CD4-positive, alpha-beta memory T cell (primary cell): Measurements from ENCODE around the gene NTHL1. TPM values are rescaled to one million over a fixed set of nuclear protein-coding genes. Genes with fewer than 3 reads are reported as not detected.

Source experiments
- CTCF ChIA-PET: fragments of 350-600 bp; sonication (Branson Sonifier 250); formaldehyde crosslinking; loops from one replicate; lab custom pipeline; 2021; ENCODE audit warnings: inconsistent platforms; ENCODE audit not compliant: partially characterized antibody; lab: Charles Lee
- POLR2A ChIA-PET: fragments of 350-600 bp; sonication (Branson Sonifier 250); formaldehyde crosslinking; loops from one replicate; lab custom pipeline; 2021; ENCODE audit not compliant: partially characterized antibody; lab: Charles Lee
- DNase-seq, 5 donors: peaks; one replicate each; pipeline versions ENCODE4 v3.0.0 to v3.0.0-alpha.2; 2020 to 2022; ENCODE audit warnings: mixed read lengths in 1 of 5
- H3K27ac ChIP-seq: one replicate; pipeline ENCODE4 v1.7.0; 2013; ENCODE audit warnings: low read depth, low read length
- H3K27me3 ChIP-seq: 2 replicates; pipeline ENCODE4 v1.7.0; 2013; ENCODE audit warnings: mild to moderate bottlenecking, low read length, moderate library complexity; ENCODE audit not compliant: insufficient read depth
- H3K36me3 ChIP-seq: 2 replicates; pipeline ENCODE4 v1.7.0; 2013; ENCODE audit warnings: mild to moderate bottlenecking, low read length, moderate library complexity; ENCODE audit not compliant: insufficient read depth
- H3K4me1 ChIP-seq: 2 replicates; pipeline ENCODE4 v1.7.0; 2013; ENCODE audit warnings: mild to moderate bottlenecking, low read length, moderate library complexity; ENCODE audit not compliant: insufficient read depth
- H3K4me3 ChIP-seq, 2 donors: one replicate each; pipeline ENCODE4 v1.7.0; 2013; ENCODE audit warnings: low read length in 2 of 2, mild to moderate bottlenecking in 1 of 2
- H3K9me3 ChIP-seq, 2 donors: one replicate each; pipeline ENCODE4 v1.7.0; 2013; ENCODE audit warnings: low read length in 2 of 2, control low read depth in 1 of 2; ENCODE audit not compliant: control insufficient read depth in 1 of 2
- H3K27ac Mint-ChIP-seq, 7 donors: one replicate each; pipeline ENCODE4 v1.8.0; 2020 to 2021; ENCODE audit warnings: mixed read lengths in 7 of 7, mild to moderate bottlenecking in 6 of 7, inconsistent platforms in 3 of 7, moderate library complexity in 3 of 7
- H3K27me3 Mint-ChIP-seq, 2 donors: one replicate each; pipeline ENCODE4 v1.8.0; 2020 to 2021; ENCODE audit warnings: mixed read lengths in 2 of 2
- H3K36me3 Mint-ChIP-seq, 2 donors: one replicate each; pipeline ENCODE4 v1.8.0; 2020 to 2021; ENCODE audit warnings: mixed read lengths in 2 of 2, inconsistent platforms in 1 of 2, mild to moderate bottlenecking in 1 of 2
- H3K4me1 Mint-ChIP-seq, 4 donors: one replicate each; pipeline ENCODE4 v1.8.0; 2020 to 2021; ENCODE audit warnings: mixed read lengths in 4 of 4, mild to moderate bottlenecking in 1 of 4
- H3K4me3 Mint-ChIP-seq, 8 donors: one replicate each; pipeline ENCODE4 v1.8.0; 2020 to 2021; ENCODE audit warnings: mixed read lengths in 8 of 8, mild to moderate bottlenecking in 7 of 8, moderate library complexity in 6 of 8, inconsistent platforms in 3 of 8
- H3K9me3 Mint-ChIP-seq, 8 donors: one replicate each; pipeline ENCODE4 v1.8.0; 2020 to 2021; ENCODE audit warnings: mixed read lengths in 8 of 8, mild to moderate bottlenecking in 5 of 8, inconsistent platforms in 3 of 8, moderate library complexity in 1 of 8
- intact Hi-C: fragments of 100-400 bp; cut with micrococcal nuclease; formaldehyde crosslinking; loops from one replicate; pipeline ENCODE4 v1.15.1; 2023
- polyA plus RNA-seq, 2 donors: library from polyadenylated mRNA; unstranded; fragments of 300-500 nt; fragmentation: Illumina TruSeq; gene quantifications; one replicate each; pipeline ENCODE4 v1.2.3, GENCODE V29; 2021
- total RNA-seq, 2 experiments: library from RNA; stranded (reverse); gene quantifications; one replicate each; pipeline ENCODE4 v1.2.3, GENCODE V29; 2021

NTHL1 gene
- total and polyA plus RNA-seq, 4 experiments from 2014 or later, result 9.3 to 20.1 (median 12.7) TPM

DNA sequence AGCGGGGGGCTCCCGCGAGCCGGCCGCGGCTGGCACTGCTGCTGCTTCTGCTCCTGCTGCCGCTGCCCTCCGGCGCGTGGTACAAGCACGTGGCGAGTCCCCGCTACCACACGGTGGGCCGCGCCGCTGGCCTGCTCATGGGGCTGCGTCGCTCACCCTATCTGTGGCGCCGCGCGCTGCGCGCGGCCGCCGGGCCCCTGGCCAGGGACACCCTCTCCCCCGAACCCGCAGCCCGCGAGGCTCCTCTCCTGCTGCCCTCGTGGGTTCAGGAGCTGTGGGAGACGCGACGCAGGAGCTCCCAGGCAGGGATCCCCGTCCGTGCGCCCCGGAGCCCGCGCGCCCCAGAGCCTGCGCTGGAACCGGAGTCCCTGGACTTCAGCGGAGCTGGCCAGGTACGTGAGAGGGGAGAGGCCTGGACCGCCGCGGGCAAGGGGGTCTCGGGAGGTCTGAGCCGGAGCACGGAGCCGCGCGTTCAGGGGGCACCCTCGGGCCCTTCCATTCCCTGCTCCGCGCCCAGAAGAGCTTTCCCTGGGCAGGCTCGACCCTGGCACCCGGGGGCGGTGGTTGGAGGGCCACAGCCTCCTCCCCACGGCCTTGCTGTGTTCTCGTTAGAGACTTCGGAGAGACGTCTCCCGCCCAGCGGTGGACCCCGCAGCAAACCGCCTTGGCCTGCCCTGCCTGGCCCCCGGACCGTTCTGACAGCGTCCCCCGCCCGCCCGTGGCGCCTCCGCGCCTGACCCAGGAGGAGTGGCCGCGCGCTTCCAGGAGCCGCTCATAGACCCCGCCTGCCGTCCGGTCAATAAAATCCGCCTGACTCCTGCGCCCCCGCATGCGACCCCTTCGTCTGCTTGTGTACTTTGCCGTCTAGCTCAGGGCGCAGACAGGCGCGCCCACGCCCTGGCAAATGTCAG, 27.5 kb downstream of the NTHL1 start:
- H3K36me3 Mint-ChIP-seq, result no peaks in the 10 kb centered on the region
- H3K9me3 ChIP-seq, result no peaks in the 10 kb centered on the region
- intact Hi-C loops, result no loop called here
- peaks cover 5 to 16% (median 10%) of the 10 kb centered on the region in 4 donors for H3K4me1 Mint-ChIP-seq
- peaks cover 17 to 20% of the 10 kb centered on the region in 2 donors for H3K27me3 Mint-ChIP-seq
- no peak overlapping the region for H3K27ac ChIP-seq
- H3K4me1 ChIP-seq, result peaks cover 14% of the 10 kb centered on the region
- no peaks in the 10 kb centered on the region for H3K36me3 ChIP-seq
- H3K9me3 Mint-ChIP-seq, result no peaks in the 10 kb centered on the region
- ChIA-PET CTCF (interaction anchor here (0.7 to 3.8 kb wide), 5 partner anchors 16 to 487 kb away, joined by 3 to 74 read pairs (median 6); no protein-coding TSS in a partner anchor), POLR2A (interaction anchor here (1.1 kb wide), 1 partner anchor 9 kb away, joined by 5 read pairs; no protein-coding TSS in a partner anchor)
- no peak overlapping the region for H3K4me3 Mint-ChIP-seq
- H3K27ac Mint-ChIP-seq, result no peak overlapping the region
- no peak for DNase-seq
- H3K27me3 ChIP-seq, result peaks cover 12% of the 10 kb centered on the region
- H3K4me3 ChIP-seq, result no peak overlapping the region

GRCh38 chr16:2019518-2019920, 28.1 kb downstream of the NTHL1 start, which contains the start of gene NPW:
Gene NPW (plus strand): TSS chr16:2019785.
- POLR2A ChIA-PET, result interaction anchor here (1.1 kb wide), 1 partner anchor 9 kb away, joined by 5 read pairs; no protein-coding TSS in a partner anchor
- H3K27ac Mint-ChIP-seq, result no peak within 1 kb of the TSS
- intact Hi-C loops, result no loop called here
- CTCF ChIA-PET, result interaction anchor here (3.8 kb wide), 1 partner anchor 121 kb away, joined by 74 read pairs; no protein-coding TSS in a partner anchor
- Histone ChIP-seq H3K9me3 (no peaks in the 10 kb centered on the region), H3K4me1 (peaks cover 14% of the 10 kb centered on the region), H3K27me3 (peaks cover 12% of the 10 kb centered on the region), H3K36me3 (no peaks in the 10 kb centered on the region), H3K4me3 (no peak within 1 kb of the TSS), H3K27ac (no peak within 1 kb of the TSS)
- peaks cover 17 to 20% of the 10 kb centered on the region in 2 donors for H3K27me3 Mint-ChIP-seq
- peak within 1 kb of the TSS in 2 of 8 donors; percentile 30 to 35 for H3K4me3 Mint-ChIP-seq
- H3K36me3 Mint-ChIP-seq, result no peaks in the 10 kb centered on the region
- DNase-seq, result no peak
- H3K9me3 Mint-ChIP-seq, result no peaks in the 10 kb centered on the region
- H3K4me1 Mint-ChIP-seq, result peaks cover 5 to 16% (median 10%) of the 10 kb centered on the region in 4 donors

- Histone ChIP-seq H3K27me3 (peaks cover 9% of the 10 kb centered on the region), H3K9me3 (no peaks in the 10 kb centered on the region), H3K27ac (no peak overlapping the region), H3K36me3 (no peaks in the 10 kb centered on the region), H3K4me1 (no peaks in the 10 kb centered on the region), H3K4me3 (no peak overlapping the region)
- intact Hi-C loops, result no loop called here
- Mint-ChIP-seq H3K4me1 (peaks cover 0 to 2% (median 0%) of the 10 kb centered on the region in 4 donors), H3K27me3 (peaks cover 8 to 13% of the 10 kb centered on the region in 2 donors), H3K36me3 (no peaks in the 10 kb centered on the region), H3K27ac (no peak overlapping the region), H3K9me3 (no peaks in the 10 kb centered on the region), H3K4me3 (no peak overlapping the region)
- DNase-seq, result no peak
- CTCF ChIA-PET, result interaction anchor here (0.9 to 1.6 kb wide), 4 partner anchors 12 to 134 kb away, joined by 3 to 7 read pairs (median 4); no protein-coding TSS in a partner anchor
- POLR2A ChIA-PET, result no interaction called here
Measured at GRCh38 chr16:2016407-2016922, 31.2 kb downstream of the NTHL1 start.

DNA sequence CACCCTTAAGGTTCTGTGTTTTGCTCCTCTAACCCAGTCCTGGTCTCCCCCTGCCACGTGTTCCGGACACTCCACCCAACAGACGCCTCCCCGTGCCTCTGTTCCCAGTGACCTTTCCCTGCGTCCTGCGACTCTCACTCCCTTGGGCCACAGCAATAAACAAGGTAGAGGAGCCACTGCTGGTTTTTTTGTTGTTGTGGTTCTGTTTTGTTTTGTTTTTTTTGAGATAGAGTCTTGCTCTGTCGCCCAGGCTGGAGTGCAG, 31.8 kb downstream of the NTHL1 start:
- Mint-ChIP-seq H3K4me1 (peaks cover 0 to 2% (median 0%) of the 10 kb centered on the region in 4 donors), H3K4me3 (no peak overlapping the region), H3K9me3 (no peaks in the 10 kb centered on the region), H3K27me3 (peaks cover 8 to 11% of the 10 kb centered on the region in 2 donors), H3K27ac (no peak overlapping the region), H3K36me3 (no peaks in the 10 kb centered on the region)
- Histone ChIP-seq H3K27me3 (peaks cover 8% of the 10 kb centered on the region), H3K4me3 (no peak overlapping the region), H3K27ac (no peak overlapping the region), H3K9me3 (no peaks in the 10 kb centered on the region), H3K36me3 (no peaks in the 10 kb centered on the region), H3K4me1 (no peaks in the 10 kb centered on the region)
- no peak for DNase-seq
- intact Hi-C loops, result no loop called here
- CTCF ChIA-PET, result interaction anchor here (0.9 to 1.1 kb wide), 2 partner anchors 125 to 135 kb away, joined by 3 to 7 read pairs; no protein-coding TSS in a partner anchor
- POLR2A ChIA-PET, result no interaction called here

- H3K9me3 Mint-ChIP-seq, result no peaks in the 10 kb centered on the region
- H3K4me1 Mint-ChIP-seq, result peaks cover under 1 to 2% (median 2%) of the 10 kb centered on the region in 4 donors
- H3K27me3 Mint-ChIP-seq, result peaks cover 8% of the 10 kb centered on the region in 2 donors
- no peaks in the 10 kb centered on the region for H3K36me3 Mint-ChIP-seq
- H3K27ac Mint-ChIP-seq, result no peak overlapping the region
- H3K27me3 ChIP-seq, result peaks cover 2% of the 10 kb centered on the region
- CTCF ChIA-PET, result interaction anchor here (1.0 to 1.2 kb wide), 4 partner anchors 11 to 125 kb away, joined by 3 to 7 read pairs (median 3); no protein-coding TSS in a partner anchor
- POLR2A ChIA-PET, result no interaction called here
- no peak overlapping the region for H3K27ac ChIP-seq
- intact Hi-C loops, result no loop called here
- DNase-seq, result no peak
- H3K36me3 ChIP-seq, result no peaks in the 10 kb centered on the region
- no peaks in the 10 kb centered on the region for H3K9me3 ChIP-seq
- no peak overlapping the region for H3K4me3 ChIP-seq
- H3K4me1 ChIP-seq, result peaks cover 4% of the 10 kb centered on the region
- no peak overlapping the region for H3K4me3 Mint-ChIP-seq
Measured at GRCh38 chr16:2015117-2015946, 32.3 kb downstream of the NTHL1 start.

DNA sequence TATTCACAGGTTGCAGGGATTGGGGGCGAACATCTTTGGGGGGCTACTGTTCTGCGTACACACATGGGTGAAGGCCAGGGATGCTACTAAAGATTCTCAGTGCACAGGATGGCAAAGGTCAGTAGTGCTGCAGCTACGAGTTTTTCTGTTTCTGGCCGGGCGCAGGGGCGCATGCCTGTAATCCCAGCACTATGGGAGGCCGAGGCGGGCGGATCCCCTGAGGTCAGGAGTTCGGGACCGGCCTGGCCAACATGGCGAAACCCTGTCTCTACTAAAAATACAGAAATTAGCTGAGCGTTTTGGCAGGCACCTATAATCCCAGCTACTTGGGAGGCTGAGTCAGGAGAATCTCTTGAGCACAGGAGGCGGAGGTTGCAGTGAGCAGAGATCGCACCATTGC, 34.1 kb downstream of the NTHL1 start:
- H3K36me3 ChIP-seq, result no peaks in the 10 kb centered on the region
- H3K4me3 Mint-ChIP-seq, result no peak overlapping the region
- H3K27me3 Mint-ChIP-seq, result peaks cover 1 to 3% of the 10 kb centered on the region in 2 donors
- H3K4me3 ChIP-seq, result no peak overlapping the region
- H3K27me3 ChIP-seq, result no peaks in the 10 kb centered on the region
- intact Hi-C loops, result no loop called here
- H3K9me3 ChIP-seq, result no peaks in the 10 kb centered on the region
- POLR2A ChIA-PET, result interaction anchor here (2.2 kb wide), 1 partner anchor 141 kb away, joined by 6 read pairs; the partner anchor contains the start of gene TRAF7
- H3K4me1 ChIP-seq, result peaks cover 16% of the 10 kb centered on the region
- H3K27ac ChIP-seq, result no peak overlapping the region
- no peaks in the 10 kb centered on the region for H3K9me3 Mint-ChIP-seq
- DNase-seq, result no peak
- no peak overlapping the region for H3K27ac Mint-ChIP-seq
- H3K4me1 Mint-ChIP-seq, result peaks cover 8 to 13% (median 9%) of the 10 kb centered on the region in 4 donors
- peaks cover 0 to 2% of the 10 kb centered on the region in 2 donors for H3K36me3 Mint-ChIP-seq
- CTCF ChIA-PET, result interaction anchor here (0.9 to 2.5 kb wide), 5 partner anchors 9 to 141 kb away, joined by 3 to 11 read pairs (median 7); no protein-coding TSS in a partner anchor
